GM21786 (cell line): ENCODE measurements around the gene RIC3.
A peak's percentile ranks its signal among the peaks of the same experiment; 100 is the strongest.

Source experiments
- ATAC-seq: cut with Tn5 transposase; IDR thresholded peaks from one replicate; pipeline ENCODE4 v1.9.1; 2021; ENCODE audit not compliant: unreplicated experiment

The RIC3 gene

DNA sequence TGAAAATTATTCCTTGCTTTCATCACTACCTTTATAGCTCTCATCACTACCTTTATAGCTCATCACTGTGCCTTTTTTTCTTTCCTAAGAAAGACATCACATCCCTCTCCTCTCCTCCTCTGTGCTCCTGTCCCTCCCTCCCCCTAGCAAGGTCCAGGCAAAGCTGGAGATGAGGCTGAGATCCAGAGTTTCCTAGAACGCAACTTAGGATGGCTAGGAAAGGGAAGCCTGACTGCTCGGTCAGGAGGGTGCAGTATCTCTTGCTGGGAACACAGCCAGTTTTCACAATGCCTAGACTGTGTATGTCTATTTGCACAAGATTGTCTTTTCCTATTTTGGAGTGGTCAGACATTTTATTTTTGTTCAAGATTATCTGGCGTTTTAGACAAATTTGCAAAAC, 63.2 kb downstream of the RIC3 start:
- ATAC-seq: no peak

DNA sequence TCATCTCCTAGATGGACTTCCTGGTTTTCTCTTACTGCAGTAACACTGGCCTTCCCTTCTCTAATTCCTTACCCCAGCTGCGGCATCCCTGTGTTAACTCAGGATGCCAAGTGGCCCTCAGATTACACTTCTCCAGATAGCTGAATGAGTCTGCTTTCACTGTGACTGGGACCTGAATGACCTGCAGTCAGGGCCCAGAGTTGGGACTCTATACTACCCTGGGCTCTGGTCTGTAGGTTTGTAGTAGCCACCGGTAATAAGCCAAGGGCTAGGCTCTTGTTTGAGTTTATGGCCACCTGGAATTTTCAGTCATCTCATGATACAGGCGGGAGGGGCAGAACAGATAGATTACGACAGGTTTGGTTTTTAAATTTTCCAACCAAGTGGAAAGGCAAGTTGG, 63.7 kb downstream of the RIC3 start:
- no peak for ATAC-seq

DNA sequence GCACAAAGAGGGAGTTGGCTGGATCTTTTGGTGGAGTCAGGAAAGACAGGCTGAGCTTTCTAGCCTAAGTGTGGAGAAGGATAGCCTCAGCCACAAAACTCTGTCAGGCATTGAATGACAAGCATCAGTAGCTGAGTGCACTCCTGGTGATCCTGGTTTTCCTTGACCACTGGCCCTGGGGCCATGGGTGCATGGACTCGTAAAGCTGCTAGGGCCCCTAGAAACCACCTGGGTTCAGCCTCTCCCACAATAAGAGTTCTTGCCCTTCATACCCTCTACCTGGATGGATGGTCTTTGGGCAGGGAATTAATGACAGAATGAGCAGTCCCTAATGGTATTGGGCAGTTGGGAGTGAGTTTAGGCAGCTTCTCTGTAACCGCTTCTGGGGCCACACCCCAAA, 64.9 kb downstream of the RIC3 start:
- ATAC-seq: no peak

DNA sequence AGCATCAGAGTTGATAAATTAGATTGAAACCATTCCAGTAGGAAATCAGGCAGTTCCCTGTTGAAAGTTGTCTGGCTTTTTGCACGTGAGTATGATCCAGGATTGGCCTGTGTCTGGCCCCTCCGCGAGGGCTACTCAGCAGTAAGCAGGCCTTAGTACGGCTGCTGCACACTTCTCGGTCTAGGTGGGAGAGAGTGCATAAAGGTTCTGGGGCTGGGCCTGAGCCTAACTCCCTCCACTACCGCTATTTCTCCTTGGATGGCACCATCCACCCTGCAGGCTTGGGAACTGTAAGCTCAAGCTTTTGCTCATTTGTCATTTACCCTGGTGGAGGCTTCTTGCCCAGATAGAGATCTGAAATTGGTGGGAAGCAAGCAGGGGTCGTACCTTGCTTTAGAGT, 65.9 kb downstream of the RIC3 start:
- ATAC-seq: no peak

DNA sequence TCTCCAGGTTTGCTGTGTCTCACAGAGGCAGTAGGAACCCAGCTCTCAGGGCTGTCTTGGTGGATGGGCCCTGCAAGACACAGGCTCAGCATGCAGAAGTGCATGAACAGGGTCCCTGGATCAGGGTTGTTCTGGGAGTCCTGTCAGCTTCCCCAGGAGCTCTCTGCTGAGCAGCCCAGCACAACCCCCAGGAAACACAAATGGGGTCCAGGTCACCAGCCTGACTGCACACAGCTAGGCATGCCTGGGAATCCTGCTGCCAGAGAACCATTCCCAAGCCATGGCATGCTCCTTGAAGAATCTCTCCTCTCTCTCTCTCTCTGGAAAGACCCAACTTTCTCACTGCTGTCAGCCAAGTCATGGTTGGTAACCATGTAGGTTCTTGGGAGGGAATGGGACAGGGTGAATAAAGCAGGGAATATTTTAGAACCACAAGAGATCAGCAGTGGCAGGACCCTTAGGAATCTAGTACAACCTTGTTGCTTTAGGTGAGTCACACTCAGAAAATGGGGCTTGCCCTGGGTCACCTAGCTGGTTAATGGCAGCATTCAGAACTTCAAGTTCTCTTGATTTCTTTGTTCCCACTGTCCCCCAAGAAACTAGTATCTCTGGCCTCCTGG, 66.4 kb downstream of the RIC3 start:
- no peak for ATAC-seq

DNA sequence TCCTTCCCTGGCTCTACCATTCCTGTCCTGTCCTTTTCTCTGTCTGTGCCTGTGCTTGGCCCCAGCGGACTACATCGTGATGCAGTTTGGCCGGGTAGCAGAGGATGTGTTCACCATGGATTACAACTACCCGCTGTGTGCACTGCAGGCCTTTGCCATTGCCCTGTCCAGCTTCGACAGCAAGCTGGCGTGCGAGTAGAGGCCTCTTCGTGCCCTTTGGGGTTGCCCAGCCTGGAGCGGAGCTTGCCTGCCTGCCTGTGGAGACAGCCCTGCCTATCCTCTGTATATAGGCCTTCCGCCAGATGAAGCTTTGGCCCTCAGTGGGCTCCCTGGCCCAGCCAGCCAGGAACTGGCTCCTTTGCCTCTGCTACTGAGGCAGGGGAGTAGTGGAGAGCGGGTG, 67.4 kb downstream of the RIC3 start:
- no peak for ATAC-seq

DNA sequence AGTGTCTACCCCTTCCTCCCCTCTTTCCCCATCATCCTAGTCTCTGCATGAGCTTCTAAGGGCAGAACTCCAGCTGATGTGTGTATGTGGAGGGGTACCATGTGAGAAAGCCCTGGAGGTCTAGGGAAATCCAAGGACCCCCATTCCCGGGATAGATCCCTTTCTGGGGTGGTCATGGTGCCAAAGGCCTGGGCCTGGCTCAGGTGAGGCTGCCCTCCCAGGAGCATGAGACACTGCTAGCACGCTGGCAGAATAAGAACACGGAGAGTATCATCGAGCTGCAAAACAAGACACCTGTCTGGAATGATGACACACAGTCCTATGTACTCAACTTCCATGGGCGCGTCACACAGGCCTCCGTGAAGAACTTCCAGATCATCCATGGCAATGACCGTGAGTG, 68.2 kb downstream of the RIC3 start:
- no peak for ATAC-seq

DNA sequence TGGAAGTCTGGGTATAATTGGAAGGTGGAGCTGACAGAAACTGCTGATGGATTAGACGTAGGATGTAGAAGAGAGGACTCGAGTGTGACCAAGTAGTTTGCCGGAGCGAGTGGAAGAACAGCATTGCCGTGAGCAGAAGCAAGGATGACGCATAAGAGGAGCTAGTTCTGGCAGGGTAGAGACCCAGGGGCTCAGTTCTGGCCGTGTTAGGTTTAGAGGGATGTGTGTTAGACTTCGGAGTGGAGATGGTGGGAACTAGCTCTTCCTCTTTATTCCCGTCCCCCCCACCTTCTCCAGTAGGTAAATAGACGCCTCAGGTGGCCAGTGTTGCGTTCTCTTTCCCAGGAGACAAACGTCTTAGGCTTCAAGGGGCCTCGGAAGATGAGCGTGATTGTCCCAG, 68.7 kb downstream of the RIC3 start:
- no peak for ATAC-seq

DNA sequence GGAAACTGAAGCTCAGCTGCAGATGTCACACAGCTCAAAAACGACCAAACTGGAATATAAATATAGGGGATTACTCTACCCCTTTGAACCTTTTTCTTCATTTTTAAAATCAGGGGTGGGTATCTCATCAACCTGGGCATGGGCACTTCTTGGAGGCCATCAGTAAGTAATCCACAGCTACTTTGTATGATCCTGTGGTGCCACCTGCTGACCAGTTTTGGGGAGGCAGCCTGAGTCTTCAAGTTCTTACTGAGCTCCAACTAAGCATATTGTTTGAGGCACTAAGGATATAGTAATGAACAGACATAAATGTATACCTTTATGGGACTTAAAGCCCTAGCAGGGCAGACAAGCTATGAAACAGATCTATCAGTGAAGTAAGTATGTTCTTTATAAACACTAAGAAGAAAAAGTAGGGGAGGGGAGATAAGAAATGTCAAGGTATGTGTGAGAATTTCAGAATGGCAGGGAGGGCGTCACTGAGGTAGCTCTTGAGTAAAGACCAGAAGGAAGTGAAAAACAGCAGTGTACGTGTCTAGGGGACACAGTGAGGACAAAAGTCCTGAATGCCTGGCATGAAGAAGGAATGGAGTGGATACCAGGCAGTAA, 69.4 kb downstream of the RIC3 start:
- peak; percentile 78 for ATAC-seq

DNA sequence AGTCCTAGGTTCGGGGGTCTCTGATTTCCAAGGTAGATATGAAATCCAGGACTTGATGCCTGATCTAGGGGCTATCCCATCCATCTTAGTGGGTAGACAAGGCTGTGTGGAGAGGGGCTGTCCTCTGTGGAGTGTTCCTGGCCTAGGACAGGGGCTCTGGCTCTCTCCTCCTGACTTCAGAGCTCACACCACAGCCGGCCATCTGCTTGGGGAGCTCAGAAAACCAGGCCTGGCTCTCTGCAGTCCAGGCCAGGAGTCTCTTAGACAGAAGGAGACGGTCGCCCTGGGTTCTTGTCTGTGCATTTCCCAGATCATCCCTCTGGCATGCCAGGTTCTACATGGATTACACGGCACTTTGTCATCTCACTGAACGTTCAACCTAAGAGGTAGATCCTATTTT, 69.9 kb downstream of the RIC3 start:
- no peak for ATAC-seq

DNA sequence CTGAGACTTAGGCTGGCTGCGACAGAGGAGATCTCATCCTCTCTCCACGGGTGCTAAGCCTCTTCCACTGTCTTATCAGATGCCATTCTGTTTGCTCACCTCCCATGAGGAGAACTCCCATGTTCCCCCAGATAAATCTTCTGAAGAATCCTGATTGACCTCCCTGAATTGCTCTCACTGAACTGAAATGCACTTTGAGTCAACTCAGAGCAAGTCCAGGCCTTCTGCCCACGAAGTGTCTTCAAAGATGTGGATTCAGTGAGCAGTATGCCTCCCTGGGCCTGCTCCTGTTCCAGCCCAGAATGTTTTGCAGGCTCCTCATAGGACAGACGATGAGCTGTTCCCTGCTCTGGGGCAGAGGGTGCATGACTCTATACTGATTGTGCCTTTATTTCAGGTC, 70.5 kb downstream of the RIC3 start:
- no peak for ATAC-seq

DNA sequence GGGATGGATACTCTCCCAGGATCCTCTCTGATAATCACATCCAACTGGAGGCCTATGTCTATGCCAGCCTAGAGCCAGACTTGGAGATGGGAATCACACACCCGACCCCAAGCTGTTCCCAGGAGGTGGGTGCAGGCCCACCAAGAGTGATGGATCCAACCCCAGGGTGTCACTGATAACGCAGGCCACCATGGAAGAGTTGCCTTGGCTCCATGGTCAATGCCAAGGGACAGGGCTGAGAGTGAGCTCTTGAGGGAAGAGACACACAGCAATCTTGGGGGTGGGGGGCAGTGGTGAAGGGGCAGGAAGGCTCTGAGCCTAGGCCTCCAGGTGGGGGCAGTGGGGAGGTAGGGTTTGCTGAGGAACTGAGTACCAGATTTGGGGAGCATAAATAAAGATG, 70.9 kb downstream of the RIC3 start:
- no peak for ATAC-seq

DNA sequence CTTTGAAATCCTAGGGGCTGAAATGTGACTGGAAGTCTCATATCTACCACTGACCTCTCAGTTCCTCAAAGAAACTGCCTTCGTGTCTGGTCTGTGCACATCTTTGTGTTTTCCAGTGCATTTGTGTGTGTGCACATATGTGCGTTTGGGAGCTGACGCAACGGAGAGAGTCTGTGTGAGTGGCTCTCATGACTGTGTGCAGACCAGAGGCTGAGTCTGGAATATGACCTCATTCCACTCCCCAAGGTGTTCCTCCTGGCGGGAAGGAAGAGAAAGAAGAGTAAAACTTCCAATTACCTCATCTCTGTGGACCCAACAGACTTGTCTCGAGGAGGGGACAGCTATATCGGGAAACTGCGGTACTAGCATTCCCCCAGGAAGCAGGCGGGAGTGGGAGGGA, 71.4 kb downstream of the RIC3 start:
- ATAC-seq: no peak

DNA sequence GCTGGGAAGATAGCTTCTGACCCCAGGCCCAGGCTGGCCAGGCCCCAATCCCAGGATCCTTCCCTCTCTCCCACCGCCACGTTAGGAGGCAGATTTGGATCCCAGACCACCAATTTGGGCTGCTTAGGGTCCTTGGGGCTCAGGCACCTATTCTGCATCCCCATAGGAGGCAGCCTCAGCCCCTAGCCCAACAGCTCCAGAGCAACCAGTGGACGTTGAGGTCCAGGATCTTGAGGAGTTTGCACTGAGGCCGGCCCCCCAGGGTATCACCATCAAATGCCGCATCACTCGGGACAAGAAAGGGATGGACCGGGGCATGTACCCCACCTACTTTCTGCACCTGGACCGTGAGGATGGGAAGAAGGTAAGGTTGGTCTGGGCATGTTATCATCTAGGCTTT, 71.8 kb downstream of the RIC3 start:
- ATAC-seq: no peak

DNA sequence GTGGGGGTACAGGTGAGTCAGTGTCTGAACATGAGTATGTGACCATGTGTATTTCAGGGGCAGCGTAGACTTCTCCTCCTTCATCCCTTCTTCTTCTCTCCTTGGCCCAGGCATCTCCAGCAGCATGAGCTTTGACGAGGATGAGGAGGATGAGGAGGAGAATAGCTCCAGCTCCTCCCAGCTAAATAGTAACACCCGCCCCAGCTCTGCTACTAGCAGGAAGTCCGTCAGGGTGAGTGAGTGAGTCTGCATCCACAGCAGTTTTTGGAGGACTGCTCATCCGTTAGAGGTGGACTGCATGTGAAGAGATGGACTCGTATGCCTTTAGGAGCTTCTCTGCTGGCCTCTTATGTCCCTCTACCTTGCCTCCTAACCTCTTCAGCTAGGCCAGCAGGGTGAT, 72.2 kb downstream of the RIC3 start:
- no peak for ATAC-seq

DNA sequence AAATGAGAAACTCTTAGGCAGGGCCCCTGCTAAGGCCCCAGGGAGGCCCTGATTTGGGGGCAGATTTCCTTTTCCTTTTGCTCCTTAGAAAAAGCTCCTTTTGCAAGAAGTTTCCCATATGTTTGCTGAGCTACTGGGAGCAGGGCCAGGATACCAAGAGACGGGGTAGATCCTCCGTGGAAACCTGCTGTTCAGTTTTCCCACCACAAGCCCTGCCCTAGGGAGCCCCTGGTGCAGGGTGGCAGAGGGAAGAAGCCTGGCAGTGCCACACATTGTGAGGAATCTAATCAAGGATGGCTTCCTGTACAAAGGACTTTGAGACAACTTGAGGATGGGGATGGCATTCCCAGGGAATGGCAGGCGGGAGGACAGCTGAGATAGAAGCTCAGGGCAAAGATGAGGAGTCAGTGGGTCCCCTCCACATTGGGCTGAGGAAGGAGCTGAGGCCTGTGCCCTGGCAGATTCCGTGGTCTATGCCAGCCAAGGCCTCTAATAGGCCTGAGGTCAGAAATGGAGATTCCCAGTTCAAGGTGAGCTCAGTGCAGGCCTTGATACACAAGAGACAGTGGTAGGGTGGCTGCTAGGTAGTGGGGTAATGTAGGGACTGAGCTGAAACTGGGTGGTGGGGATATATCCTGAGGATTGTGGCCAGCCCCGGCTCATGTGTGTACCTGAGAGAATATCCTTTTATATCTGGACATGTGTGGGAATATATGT, 72.9 kb downstream of the RIC3 start:
- ATAC-seq: no peak

DNA sequence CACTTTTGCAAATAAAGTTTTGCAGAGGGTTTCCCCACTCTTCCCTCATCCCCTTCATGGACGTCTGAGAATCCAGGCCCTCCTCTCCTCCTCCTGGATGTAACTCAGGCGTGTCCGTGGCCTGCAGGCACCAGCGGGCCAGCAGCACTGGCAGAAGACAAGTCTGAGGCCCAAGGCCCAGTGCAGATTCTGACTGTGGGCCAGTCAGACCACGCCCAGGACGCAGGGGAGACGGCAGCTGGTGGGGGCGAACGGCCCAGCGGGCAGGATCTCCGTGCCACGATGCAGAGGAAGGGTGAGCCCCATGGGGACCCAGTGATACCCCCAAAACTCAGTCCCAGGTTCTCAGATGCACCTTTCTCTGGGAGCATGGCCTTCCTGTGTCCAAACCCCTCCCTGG, 73.5 kb downstream of the RIC3 start:
- ATAC-seq: no peak

DNA sequence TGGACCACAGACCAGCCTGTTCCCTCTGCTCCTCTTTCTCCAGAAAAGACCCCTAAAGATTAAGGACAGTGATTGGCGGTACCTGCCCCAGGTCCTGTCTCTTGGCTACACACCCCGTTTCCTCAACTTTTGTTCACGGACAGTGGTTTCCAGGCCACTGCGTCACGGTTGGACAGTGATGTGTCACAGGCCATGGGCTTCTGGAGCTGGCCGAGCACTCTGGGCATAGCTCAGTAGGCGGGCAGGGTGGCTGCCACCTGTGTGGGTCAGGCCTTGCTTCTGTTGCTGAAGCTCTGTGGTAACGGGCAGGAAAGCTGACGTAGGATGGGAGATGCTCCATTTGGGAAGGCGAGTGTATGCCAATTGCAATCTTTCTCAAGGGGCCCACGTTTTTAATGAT, 74.2 kb downstream of the RIC3 start:
- no peak for ATAC-seq

DNA sequence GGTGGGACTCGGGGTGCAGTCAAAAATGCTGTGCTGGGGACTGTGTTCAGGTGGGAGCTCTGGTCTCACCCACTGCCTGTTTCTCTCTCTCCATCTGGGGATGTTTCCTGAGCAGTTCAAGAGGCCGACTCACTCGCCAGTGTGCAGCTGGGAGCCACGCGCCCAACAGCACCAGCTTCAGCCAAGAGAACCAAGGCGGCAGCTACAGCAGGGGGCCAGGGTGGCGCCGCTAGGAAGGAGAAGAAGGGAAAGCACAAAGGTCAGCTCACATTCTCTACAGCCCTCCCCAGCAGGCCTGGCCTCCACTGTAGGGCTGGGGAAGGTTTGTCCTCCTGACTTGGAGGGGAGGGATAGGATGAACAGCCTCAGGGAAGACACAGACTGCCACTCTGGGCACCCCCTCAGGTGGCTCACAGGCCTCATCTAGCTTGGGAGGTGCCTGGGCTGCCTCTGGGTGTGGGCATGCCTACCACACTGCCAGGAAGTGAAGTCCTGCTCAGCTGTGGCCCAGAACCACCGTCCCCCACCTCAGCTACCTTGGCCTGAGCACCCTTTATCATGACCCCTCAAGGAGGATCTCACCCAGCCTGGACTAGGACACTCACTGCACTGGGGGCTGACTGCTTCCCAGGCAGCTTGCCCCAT, 74.8 kb downstream of the RIC3 start:
- no peak for ATAC-seq

DNA sequence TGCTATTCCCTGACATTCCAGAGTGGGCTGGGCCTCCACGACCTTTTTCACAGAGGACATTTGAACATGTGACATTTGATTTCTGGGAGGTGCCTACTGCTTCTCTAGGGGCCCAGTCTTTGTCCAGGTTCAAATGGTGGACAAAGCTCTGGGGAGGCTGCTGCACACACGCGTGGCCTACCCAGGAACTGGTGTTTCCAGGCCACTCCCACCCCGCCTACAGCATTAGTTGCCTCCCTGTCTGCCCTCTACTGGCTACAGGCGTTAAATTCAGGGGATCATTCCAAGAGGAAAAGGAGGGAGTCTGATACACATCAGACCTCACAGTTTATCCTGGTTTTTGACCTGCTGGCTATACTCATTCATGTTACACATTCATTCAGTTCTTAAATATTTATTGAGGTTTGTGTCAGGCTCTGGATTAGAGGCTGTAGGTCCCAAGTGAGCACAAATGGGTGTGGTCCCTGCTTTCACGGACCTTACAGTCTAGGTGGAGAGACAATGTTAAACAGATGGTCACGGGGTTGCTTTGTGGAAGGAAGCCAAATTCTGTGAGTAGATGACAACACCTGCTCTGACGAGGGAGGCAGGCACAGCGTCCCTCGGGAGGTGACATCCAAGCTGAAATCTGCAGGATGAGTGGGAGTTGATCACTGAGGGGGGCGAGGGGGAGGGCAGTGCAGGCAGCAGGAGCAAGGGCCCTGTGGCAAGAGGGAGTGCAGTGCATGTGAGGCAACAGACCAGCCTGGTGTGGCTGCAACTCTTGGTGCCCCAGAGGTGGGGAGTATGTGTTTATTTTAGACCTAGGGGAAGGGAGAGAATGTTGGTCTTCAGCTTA, 76.0 kb downstream of the RIC3 start:
- peak; percentile 70 for ATAC-seq

DNA sequence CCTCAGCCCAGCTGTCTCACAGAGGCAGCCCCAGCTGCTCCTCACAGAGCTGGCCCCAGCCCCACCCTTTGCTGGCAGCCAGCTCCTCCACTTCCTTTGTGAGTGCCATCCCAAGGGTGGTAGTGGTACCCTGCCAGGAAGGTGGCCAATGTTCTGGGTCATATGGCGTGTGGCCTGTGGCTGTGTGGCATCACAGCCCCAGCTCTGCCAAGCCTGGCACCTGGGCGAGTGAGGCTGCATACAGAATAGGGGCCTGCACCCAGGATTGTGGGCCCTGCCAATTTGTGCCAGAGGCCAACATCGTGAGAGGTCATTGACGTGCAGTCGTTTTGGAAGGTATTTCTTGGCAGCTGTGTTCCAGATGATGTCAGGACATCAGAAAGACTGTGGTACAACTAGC, 77.1 kb downstream of the RIC3 start:
- no peak for ATAC-seq
